ENCODE measurements around the gene LCAT.
"Not testable (repeated sequence)": the region's sequence is repeated elsewhere in the genome, so short reads cannot be mapped to it uniquely, and the experiment has no call there.

Gene LCAT

DNA sequence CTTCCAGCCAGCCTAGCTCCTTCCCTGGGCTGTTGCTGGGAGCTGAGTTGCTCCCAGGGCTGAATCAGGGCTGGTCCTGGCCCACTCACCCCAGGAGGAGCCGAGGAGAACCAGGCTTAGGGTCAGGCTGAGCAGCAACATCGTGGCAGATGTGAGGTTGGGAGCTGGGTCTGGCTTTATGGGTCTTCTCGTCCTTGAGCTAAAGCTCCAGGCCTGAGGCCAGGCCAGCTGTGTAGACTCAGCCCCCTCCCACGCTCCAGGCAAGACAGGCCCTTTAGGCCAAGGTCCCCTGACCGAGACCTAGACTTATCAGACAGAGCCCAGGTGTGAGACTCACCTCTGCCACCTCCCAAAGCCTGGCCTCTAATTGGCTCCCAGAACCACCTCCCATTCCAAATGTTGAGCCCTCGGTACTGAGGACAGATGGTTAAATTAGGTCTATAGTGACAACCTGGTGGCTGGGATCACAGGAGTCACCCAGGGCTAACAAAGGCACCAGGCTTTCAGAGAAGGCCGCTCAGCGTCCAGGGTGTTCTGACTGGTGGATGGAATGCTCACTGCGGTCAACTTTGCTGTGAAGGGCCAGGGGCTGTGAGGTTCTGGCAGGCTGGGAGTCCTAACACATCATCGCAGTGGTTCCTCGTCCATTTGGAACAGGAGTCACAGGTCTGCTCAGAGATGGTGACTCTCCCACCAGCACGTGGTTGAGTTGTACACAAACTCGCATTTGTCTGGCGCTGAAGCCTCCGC, 12.0 kb downstream of the LCAT start, which contains the start of gene CTRL:
Gene CTRL, minus strand, starts transcription at position 151 of the 750 bp plus-strand sequence. Its CDS starts 10 bp downstream, at position 141.
- no peak for FAIRE-seq

- FAIRE-seq = no peak
Measured at GRCh38 chr16:67930678-67931211, 13.2 kb downstream of the LCAT start.

DNA sequence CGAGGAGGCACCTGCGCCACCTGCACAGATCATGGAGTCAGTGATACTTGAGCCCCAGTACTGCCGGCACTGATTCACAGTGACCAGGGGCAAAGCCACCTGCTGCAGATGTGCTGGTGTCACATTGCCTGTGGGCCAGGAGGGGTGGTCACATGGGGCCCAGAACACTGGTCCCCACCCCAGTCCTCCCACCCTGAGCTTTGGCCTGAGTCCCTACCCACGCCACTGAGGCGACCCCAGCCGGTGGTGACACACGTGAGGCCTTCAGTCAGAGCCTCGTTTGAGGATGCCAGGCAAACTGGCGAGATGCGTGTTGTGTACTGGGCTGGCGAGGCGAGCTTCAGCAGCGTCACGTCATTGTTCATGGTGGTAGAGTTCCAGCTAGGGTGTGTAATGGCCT, 13.7 kb downstream of the LCAT start:
- no peak for FAIRE-seq

- no peak for FAIRE-seq
Measured at GRCh38 chr16:67928561-67929364, 15.2 kb downstream of the LCAT start.

GRCh38 chr16:67928147-67928546, 15.8 kb downstream of the LCAT start:
- no peak for FAIRE-seq

DNA sequence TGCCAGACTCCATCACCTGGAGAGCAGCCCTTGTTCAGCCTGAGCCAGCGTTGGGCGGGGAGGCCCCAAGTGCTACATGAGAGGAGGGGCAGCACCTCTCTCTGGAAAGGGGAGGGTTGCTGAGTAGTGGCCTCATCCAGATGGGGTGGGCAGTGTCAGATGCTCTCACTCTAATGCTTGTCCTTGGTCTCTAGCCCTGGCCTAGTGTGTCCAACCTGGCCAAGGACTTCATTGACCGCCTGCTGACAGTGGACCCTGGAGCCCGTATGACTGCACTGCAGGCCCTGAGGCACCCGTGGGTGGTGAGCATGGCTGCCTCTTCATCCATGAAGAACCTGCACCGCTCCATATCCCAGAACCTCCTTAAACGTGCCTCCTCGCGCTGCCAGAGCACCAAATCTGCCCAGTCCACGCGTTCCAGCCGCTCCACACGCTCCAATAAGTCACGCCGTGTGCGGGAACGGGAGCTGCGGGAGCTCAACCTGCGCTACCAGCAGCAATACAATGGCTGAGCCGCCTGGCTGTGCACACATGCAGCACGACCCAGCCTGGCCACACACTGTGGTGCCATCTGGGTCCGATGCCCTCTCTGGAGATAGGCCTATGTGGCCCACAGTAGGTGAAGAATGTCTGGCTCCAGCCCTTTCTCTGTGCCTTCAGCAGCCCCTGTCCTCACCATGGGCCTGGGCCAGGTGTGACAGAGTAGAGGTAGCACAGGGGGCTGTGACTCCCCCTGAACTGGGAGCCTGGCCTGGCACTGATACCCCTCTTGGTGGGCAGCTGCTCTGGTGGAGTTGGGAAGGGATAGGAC, 16.6 kb downstream of the LCAT start:
- no peak for FAIRE-seq

- no peak for FAIRE-seq
Measured at GRCh38 chr16:67926181-67926750, 17.7 kb downstream of the LCAT start.

- FAIRE-seq = no peak
Measured at GRCh38 chr16:67924140-67924906, 19.6 kb downstream of the LCAT start.

DNA sequence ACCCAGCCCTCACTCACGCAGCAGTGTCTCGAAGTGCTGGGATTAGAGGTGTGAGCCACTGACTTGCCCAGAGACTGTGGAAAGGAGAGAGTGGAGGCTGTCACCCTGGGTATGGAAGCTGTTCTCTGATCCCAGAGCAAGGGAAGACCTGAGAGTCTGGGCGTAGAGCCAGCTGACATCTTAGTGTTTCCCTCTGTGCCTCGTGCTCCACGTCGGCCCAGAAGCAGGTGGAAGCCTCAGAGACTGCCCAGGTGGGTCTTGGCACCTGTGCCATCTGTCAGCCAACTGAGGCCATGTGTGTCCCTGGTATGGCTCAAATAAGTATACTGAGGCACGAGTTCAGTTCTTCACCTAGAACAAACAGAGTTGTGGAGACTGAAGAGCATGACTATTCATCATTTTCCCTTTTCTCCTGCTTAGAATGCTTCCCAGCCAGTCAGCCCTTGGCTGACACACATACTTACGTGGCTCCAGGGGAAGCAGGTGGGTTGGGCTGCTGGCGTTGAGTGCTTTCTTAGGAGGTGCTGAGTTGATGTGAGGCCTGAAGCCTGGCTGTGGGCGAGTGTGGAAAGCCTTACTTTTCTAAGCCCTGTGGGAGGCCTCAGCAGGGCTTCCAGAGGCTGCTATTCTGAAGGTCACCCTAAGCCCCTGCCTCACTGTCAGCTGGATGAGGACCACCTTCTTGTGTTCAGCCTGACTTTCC, 20.4 kb downstream of the LCAT start:
- no peak for FAIRE-seq

DNA sequence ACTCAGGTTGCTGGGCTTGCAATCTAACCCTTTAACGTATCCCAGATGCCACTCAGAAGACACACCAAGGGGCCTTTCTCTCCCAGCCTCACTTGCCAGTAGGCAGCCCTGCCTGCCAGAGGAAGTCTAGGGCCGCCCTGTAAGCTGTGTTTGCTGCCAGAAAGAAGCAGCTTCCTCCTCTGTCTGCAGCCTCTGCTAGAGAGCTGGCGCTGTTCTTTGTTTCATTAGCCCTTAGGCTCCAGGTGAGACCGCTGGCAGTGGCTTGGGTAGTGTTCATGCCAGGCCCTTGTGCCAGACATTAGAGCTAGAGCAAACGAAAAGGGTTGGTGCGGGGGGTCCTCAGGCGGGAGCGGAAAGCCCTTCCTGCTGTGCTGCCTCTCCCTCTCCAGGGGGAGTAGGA, 21.2 kb downstream of the LCAT start:
- FAIRE-seq = no peak

GRCh38 chr16:67922221-67922620, 21.7 kb downstream of the LCAT start:
- FAIRE-seq = no peak

GRCh38 chr16:67919622-67920221, 24.2 kb downstream of the LCAT start:
- no peak for FAIRE-seq

- no peak for FAIRE-seq
Measured at GRCh38 chr16:67917852-67918236, 26.1 kb downstream of the LCAT start.

DNA sequence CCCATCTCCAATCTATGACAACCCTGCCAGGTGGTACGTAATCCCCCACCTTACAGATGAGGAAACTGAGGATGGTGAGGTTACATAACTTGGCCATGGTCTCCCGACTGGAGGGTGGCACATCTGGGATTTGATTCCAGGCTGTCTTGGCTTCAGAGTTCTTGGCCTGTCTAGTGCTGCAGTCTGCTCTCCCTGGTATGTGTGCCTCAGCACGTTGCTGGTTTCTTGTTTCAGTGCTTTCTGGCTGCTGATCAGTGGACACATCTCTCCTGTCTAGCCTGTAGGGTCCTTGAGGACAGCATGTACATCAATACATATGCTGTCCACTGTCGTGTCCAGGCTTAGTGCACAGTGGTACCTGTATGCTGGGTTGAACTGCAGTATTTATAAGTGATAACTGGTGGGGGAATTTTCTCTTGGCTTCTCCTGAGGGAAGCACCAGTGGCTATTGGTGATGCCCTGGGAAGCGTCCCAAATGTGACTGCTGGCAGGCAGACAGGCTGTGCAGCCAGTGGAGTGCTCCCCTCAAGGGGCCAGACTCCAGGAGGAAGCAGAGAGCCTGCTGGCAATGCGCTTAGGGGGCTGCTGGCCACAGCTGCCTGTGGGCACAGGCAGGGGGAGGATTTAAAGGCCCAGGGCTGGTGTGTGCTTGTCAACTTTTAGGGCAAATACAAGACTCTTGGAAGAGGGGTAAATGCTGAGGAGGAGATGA, 26.6 kb downstream of the LCAT start:
- FAIRE-seq = no peak

DNA sequence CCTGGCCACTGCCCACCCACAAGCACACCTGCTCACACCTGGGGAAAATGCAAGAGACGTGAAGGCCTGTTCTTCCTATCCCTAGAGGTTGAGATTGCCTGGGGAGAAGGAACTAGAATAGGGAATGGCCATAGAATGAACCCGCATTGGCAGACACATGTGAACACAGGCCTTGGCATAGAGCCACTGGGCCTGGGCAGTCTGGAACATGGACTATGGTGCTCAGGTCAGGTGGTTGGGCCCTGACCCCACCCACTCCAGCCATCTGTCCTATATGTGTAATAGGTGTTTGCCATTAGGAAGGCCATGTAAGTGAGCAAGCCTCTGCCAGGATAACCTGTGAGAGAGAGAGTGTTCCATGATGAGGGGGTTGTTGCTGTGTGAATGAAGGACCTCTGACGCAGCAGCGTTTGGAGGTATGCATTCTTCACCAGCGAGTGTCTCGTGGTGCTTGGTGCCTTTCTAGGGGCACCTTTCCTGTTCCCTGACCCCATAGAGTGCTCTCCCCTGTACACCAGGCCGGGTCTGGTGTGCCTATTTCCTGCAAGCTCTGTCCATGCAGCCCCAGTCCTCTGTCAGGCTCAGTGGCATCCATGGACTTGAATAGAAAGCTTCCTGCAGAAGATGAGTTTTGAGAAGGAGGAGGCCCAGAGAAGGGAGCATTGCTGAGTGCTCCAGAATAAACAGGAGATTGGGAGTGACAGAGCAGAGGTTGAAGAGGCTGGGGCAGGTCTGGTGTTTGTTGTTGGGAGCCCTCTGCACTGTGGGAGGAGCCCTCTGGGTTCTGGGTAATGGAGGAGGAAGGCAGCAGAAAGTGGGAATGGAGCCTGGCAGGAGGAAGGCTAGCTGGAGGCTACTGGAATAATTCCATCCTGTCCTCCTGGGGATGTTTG, 27.8 kb downstream of the LCAT start:
- FAIRE-seq = no peak

GRCh38 chr16:67915496-67915769, 28.5 kb downstream of the LCAT start:
- not testable (repeated sequence) for FAIRE-seq

- no peak for FAIRE-seq
Measured at GRCh38 chr16:67914758-67915495, 29.0 kb downstream of the LCAT start.

GRCh38 chr16:67910158-67910557, 33.8 kb downstream of the LCAT start:
- no peak for FAIRE-seq

All from endometrium (tissue), 2 donors.